ENCODE results near the gene TMBIM4. TPM values are rescaled to one million over a fixed set of nuclear protein-coding genes. Genes with fewer than 3 reads are reported as not detected.

TMBIM4 gene
- polyA plus RNA-seq, 4 donors: 125 to 155 (median 150) TPM

DNA sequence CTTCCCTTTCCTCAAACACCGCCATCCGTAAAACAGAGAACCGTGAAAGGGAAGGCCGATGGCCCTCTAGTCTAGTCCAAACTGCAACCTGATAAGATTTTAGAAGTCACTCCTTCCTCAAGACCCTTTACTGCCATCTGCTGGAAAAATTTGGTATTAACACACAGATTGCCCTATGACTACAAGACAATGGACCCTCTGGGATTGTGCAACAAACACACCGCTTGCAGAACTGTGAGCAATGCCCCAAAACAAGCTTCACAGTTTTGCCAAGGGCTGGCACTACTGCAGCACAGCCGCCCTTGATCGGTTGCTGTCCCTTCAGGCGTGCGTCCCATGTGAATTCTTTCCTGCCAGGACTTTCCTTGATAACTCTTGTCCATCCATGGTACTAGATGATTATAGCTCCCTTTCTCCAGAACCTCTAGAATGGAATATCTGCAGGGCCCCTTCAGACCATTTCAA is 62.3 kb downstream of the TMBIM4 start:
- DNase-seq (ENCODE audit: low read depth in 4 of 4, low spot score in 2 of 4): peak in 3 of 4 donors; percentile 79 to 92 (median 83)

DNA sequence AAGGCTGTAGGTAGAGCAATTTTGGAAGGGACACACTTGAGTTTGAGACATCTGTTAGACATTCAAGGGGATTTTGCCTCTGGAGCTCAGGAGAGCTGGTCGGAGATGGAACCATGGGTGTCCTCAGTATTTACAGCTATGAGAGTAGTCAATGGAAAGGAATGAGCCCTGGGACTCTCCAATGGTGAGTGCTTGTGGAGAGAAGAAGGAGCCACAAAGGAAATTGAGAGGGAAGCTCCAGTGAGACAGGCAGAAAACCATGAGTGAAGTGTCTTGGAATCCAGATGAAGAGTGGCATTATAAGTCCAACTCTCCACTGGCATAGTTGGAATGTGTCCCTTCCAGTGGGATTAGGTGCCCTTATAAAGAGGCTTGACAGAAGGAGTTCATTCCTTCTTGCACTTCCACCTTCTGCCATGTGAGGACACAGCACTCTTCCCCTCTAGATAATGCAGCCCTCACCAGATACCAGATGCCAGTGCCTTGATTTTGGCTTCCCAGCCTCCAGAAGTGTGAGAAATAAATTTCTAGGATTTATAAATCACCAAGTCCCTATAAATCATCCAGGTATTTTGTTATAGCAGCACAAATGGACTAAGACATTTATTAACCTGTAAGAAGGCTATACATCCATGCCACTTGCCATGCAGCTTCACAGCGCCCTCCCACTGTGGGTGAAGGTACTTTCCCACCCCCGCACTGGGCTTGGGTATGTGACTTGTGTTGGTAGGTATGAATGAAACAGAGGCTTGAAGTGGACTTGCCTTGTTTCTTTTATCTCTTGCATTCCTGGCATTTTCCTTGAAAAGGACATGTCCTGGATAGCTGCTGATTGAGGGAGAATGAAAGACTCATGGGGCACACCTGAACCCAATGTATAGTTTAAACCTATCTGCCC is 66.5 kb downstream of the TMBIM4 start:
- DNase-seq (ENCODE audit: low read depth in 4 of 4, low spot score in 2 of 4): no peak

DNA sequence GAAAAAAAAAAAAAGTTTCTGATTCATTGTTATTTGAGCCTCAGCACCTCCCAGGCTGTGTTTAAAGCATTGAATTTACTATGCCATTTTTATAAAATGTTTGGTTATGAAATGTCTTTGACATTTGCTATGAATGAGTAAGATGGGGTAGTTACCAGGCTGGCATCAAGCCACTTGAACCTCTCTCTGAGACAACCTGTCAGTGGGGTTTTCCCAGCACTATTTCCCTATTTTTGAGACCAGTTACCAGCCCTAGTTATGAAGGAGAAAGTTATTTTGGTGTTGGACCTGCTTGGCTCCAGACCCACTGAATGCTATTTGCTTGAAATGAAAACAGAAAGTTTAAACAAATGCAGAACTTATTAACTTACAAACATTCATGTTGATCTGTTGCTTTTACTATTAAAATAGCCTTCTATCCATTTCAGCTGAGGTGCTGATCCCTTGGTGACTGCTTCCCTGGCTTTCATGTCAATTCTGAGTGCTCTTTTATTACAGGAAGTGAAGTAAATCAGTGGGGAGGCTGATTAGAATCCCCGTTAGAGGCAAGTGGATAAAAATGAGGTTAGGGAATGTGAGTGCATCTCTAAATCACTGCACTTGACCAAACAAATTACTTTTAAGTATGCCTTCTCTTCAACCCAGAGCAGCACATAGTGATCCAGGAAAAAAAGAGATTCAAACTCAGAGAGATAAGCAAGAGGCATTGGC is 77.1 kb downstream of the TMBIM4 start:
- DNase-seq (ENCODE audit: low read depth in 4 of 4, low spot score in 2 of 4): peak in 1 of 4 donors; percentile 65

DNA sequence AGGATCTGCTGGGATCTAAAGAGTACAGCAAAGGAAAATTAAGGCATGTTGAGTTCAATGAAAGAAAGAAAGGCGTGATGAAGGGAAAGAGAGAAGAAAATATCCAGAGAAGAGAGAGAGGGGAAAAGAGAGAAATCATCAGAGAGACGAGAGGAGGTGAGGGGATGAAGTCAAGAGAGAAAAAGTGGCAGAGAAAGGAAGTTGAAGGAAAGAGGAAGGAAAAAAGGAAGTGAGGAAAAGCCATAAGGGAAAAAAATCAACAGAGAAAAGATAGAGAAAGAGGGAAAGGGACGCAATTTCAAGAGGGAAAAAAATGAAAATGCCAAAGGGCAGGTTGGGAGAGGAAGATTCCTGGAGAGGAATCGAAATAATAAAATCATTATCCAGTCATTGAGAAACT is 79.6 kb downstream of the TMBIM4 start:
- no peak for DNase-seq (ENCODE audit: low read depth in 4 of 4, low spot score in 2 of 4)

DNA sequence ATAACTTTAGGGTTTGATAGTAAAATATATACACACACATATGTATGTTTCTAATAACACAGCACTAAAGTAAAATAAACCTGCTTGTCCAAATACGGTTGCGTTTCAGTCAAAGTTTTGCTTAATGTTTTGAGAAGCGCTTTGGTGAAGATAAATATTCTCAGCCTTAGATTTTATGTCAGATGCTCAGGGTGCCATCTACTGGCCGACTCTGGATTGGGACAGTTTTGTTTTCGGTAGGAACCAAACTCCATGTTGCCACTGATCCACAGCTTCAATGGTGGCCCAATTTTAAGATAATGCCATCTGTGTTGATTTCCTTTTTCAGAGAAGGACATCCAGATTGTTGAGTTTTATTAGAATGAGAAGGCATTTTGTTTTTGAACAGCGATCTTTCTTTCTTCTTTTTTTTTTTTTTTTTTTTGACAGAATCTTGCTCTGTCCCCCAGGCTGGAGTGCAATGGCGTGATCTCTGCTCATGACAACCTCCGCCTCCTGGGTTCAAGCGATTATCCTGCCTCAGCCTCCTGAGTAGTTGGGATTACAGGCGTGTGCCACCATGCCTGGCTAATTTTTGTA is 82.3 kb downstream of the TMBIM4 start:
- DNase-seq (ENCODE audit: low read depth in 4 of 4, low spot score in 2 of 4): peak in 3 of 4 donors; percentile 58 to 82 (median 63)

DNA sequence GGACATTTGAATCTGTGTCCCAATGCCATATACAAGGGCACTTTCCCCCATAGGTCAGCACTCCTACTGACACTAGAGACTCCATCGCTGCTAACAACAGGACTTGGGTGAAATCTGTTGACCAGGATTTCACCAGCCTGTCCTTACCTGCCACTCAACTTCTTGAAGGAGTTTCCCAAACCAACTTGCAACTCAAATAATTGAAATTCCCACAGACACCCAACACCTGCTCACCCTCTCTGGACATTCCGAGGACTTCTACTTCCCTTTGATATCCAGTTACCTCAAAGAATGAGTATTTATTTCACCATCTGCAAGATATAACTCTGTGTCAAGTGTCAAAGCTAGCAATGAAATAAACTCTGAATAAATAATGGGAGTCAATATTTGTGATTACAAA is 83.8 kb downstream of the TMBIM4 start:
- no peak for DNase-seq (ENCODE audit: low read depth in 4 of 4, low spot score in 2 of 4)

Other genes with a start within 250 kb of the TMBIM4 start
- gene LLPH, start 39.2 kb downstream of the TMBIM4 start, polyA plus RNA-seq (ENCODE audit: insufficient read length in 4 of 4): 10 to 100 TPM; 27.2 to 35.6 (median 31.3) TPM
- 1 to 10 TPM; 2.8 to 4.0 (median 3.7) TPM for gene IRAK3, start 19.2 kb upstream of the TMBIM4 start, polyA plus RNA-seq (ENCODE audit: insufficient read length in 4 of 4)
- 1 to 10 TPM; 1.9 to 7.1 (median 3.6) TPM for gene HELB, start 132.5 kb upstream of the TMBIM4 start, polyA plus RNA-seq (ENCODE audit: insufficient read length in 4 of 4)

All from left renal cortex interstitium (tissue), 4 donors.